SU-DHL-6 (cell line): Measurements from ENCODE around the gene HYDIN.

Experiments
- EZH2phosphoT487 ChIP-seq: fragments of 200-600 bp; sonication (generic), shearing (Covaris generic); conservative IDR thresholded peaks from 2 replicates; pipeline ENCODE4 v1.6.1; 2018; ENCODE audit warnings: mild to moderate bottlenecking, antibody characterized with exemption, low read length, moderate library complexity, mixed read lengths
- TF ChIP-seq, protein P1 (sequence below): fragments of 200-600 bp; sonication (generic); IDR thresholded peaks from one replicate; pipeline ENCODE4 v1.5.1; 2017; ENCODE audit warnings: antibody characterized with exemption, mild to moderate bottlenecking, low read length, moderate library complexity; ENCODE audit not compliant: insufficient read depth, poor library complexity, severe bottlenecking

DNA sequence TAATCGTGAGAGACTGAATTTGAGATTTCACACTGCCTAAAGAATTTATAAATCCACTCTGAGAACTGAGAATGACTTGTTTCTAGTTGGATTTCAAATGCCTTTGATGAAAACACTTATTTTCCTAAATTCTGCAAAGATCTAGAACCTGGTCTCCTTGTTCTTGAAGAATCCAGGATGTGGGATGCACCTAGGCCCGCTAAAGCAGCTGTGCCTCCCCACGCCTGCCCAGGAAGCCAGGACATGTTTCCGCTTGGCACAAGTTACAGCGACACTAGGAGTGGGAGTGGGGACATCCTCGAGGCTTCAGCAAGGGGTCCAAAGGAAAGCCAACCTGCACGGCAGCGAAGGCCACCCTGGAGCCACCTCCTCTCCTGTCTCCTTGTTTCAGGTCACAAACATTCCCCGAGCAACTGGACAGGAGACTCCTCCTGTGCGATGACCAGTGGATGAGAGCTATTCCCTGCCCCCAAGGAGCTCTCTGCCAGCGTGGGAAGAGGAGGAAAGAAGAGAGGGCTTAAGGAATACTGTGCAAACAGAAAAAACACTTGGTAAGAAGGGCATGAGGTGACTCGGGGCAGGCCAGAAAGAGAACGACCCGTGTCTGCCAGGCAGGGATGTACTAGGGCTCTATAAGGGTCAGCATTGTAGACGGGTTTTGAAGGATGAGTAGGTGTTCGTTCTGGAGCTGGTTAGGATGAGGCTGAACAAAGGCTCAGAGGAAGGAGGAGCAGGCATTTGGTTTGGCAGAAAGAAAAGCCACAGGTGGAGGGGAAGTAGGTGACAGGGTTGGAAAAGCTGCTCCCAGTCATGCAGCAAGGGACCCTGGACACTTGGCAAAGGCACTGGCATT is 440.7 kb downstream of the HYDIN start:
- TF ChIP-seq, protein P1, sequence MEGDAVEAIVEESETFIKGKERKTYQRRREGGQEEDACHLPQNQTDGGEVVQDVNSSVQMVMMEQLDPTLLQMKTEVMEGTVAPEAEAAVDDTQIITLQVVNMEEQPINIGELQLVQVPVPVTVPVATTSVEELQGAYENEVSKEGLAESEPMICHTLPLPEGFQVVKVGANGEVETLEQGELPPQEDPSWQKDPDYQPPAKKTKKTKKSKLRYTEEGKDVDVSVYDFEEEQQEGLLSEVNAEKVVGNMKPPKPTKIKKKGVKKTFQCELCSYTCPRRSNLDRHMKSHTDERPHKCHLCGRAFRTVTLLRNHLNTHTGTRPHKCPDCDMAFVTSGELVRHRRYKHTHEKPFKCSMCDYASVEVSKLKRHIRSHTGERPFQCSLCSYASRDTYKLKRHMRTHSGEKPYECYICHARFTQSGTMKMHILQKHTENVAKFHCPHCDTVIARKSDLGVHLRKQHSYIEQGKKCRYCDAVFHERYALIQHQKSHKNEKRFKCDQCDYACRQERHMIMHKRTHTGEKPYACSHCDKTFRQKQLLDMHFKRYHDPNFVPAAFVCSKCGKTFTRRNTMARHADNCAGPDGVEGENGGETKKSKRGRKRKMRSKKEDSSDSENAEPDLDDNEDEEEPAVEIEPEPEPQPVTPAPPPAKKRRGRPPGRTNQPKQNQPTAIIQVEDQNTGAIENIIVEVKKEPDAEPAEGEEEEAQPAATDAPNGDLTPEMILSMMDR: no peak
- no peak for TF ChIP-seq EZH2phosphoT487
